PC-3 (cell line): Measurements from ENCODE around the gene TMEM106B. TPM values are rescaled to one million over a fixed set of nuclear protein-coding genes. Genes with fewer than 3 reads are reported as not detected.

Experiments
- ATAC-seq: fragments of 200-7000 bp; cut with Tn5 transposase; 2 replicates; pipeline ENCODE4 v1.9.1; 2020; ENCODE audit warnings: mild to moderate bottlenecking, moderate library complexity
- BruUV-seq: library from RNA; stranded (reverse); fragments of 400-500 nt; replicated peaks from 2 replicates; lab custom pipeline; 2021; lab: Mats Ljungman, UMichigan
- CTCF ChIA-PET: fragments of 300-600 bp; sonication (Branson Sonifier 250); formaldehyde crosslinking; loops from one replicate; lab custom pipeline; 2022; ENCODE audit warnings: antibody characterized with exemption; lab: Charles Lee
- POLR2A ChIA-PET: fragments of 300-600 bp; sonication (Branson Sonifier 250); formaldehyde crosslinking; loops from one replicate; lab custom pipeline; 2022; ENCODE audit warnings: antibody characterized with exemption; ENCODE audit not compliant: unreplicated experiment; lab: Charles Lee
- DNase-seq: peaks from one replicate; pipeline ENCODE4 v3.0.0-alpha.2; 2015
- H2AFZ ChIP-seq: fragments of 300-600 bp; sonication (generic); 2 replicates; pipeline ENCODE4 v1.6.0; 2016; ENCODE audit warnings: antibody characterized with exemption, low read length
- H3F3A ChIP-seq: fragments of 300-600 bp; sonication (generic); one replicate; pipeline ENCODE4 v1.6.0; 2017; ENCODE audit warnings: antibody characterized with exemption, low read length, control low read depth, mild to moderate bottlenecking; ENCODE audit not compliant: unreplicated experiment
- H3K27ac ChIP-seq: fragments of 300-600 bp; sonication (generic); 2 replicates; pipeline ENCODE4 v1.5.1; 2016; ENCODE audit warnings: mild to moderate bottlenecking, low read length
- H3K27me3 ChIP-seq: fragments of 300-600 bp; sonication (generic); 2 replicates; pipeline ENCODE4 v1.6.1; 2016; ENCODE audit warnings: low read length, mixed read lengths
- H3K36me3 ChIP-seq: fragments of 300-600 bp; sonication (generic); 2 replicates; pipeline ENCODE4 v1.6.1; 2016; ENCODE audit warnings: low read depth, mixed run types, low read length, mixed read lengths
- H3K4me1 ChIP-seq: fragments of 300-600 bp; sonication (generic); 2 replicates; pipeline ENCODE4 v1.5.1; 2016; ENCODE audit warnings: low read length; ENCODE audit not compliant: insufficient read depth
- H3K4me2 ChIP-seq: fragments of 300-600 bp; sonication (generic); 2 replicates; pipeline ENCODE4 v1.6.0; 2016; ENCODE audit warnings: low read length
- H3K4me3 ChIP-seq: fragments of 300-600 bp; sonication (generic); 2 replicates; pipeline ENCODE4 v1.5.1; 2016; ENCODE audit warnings: mild to moderate bottlenecking, low read length, mixed read lengths
- H3K79me2 ChIP-seq: fragments of 300-600 bp; sonication (generic); 2 replicates; pipeline ENCODE4 v1.6.1; 2017; ENCODE audit warnings: low read length, mixed read lengths
- H3K9ac ChIP-seq: fragments of 300-600 bp; sonication (generic); 2 replicates; pipeline ENCODE4 v1.6.0; 2016; ENCODE audit warnings: mild to moderate bottlenecking, low read length
- H3K9me2 ChIP-seq: fragments of 300-600 bp; sonication (generic); replicated peaks from 2 replicates; pipeline ENCODE4 v1.6.1; 2016; ENCODE audit warnings: mixed run types, low read length, mixed read lengths
- H3K9me3 ChIP-seq: fragments of 300-600 bp; sonication (generic); 2 replicates; pipeline ENCODE4 v1.6.1; 2016; ENCODE audit warnings: low read length, mixed read lengths
- H4K20me1 ChIP-seq: fragments of 300-600 bp; sonication (generic); 2 replicates; pipeline ENCODE4 v1.6.1; 2016; ENCODE audit warnings: low read length, mixed read lengths
- EZH2 ChIP-seq: fragments of 300-600 bp; sonication (generic); IDR thresholded peaks from one replicate; pipeline ENCODE4 v1.6.1; 2017; ENCODE audit warnings: antibody characterized with exemption, mild to moderate bottlenecking, low read length; ENCODE audit not compliant: unreplicated experiment
- EZH2phosphoT487 ChIP-seq: fragments of 300-600 bp; sonication (generic); IDR thresholded peaks from 2 replicates; pipeline ENCODE4 v1.6.1; 2018; ENCODE audit warnings: mild to moderate bottlenecking, antibody characterized with exemption, low read length, borderline replicate concordance
- intact Hi-C: fragments of 100-400 bp; cut with micrococcal nuclease; formaldehyde crosslinking; loops from 2 replicates; pipeline ENCODE4 v1.9.0; 2023
- total RNA-seq: library from RNA; depleted of rRNA; stranded (reverse); fragments of >200 nt; gene quantifications from 2 replicates; pipeline ENCODE4 v1.2.3, GENCODE V29; 2014
- TF ChIP-seq, protein P1 (sequence below): fragments of 300-600 bp; sonication (generic); conservative IDR thresholded peaks from 2 replicates; pipeline ENCODE4 v1.5.1; 2017; ENCODE audit warnings: antibody characterized with exemption, low read depth, mild to moderate bottlenecking, low read length

TMEM106B gene
- total RNA-seq, 1 experiment from 2014 or later, result 41.6 TPM

DNA sequence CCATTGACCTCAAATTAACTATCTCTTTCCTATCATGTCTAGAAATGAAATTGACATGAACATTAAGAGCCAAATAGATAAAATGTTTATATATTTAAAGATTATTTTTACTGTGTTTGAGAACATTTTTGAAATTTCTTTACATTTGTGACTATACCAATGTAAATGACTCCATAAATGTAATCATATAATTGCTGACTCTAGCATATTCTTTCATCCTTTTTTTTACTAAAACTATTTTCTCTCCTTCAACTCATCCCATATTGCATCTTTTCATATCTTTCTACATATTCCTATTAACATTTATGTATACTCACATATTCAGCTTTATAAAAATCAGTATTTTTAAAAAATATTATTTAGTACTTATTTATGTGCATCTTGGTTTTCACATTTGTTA is 16.9 kb downstream of the TMEM106B start:
- Histone ChIP-seq H3K4me3 (no peak overlapping the region), H2AFZ (no peak overlapping the region), H3K79me2 (no peaks in the 10 kb centered on the region), H3F3A (no peaks in the 10 kb centered on the region), H3K9me2 (no peaks in the 10 kb centered on the region), H3K9me3 (no peaks in the 10 kb centered on the region), H3K36me3 (0 out of 2 replicates have a peak, but pooled peaks cover 5% of the 10 kb centered on the region), H3K9ac (no peak overlapping the region), H3K27me3 (no peaks in the 10 kb centered on the region), H3K4me2 (no peak overlapping the region), H3K27ac (no peak overlapping the region), H4K20me1 (no peaks in the 10 kb centered on the region), H3K4me1 (no peaks in the 10 kb centered on the region)
- BruUV-seq, result no TSS peak
- DNase-seq (no peak), ATAC-seq (no peak)
- ChIA-PET POLR2A (no interaction called here), CTCF (no interaction called here)
- intact Hi-C loops, result no loop called here
- TF ChIP-seq EZH2phosphoT487, result no peak
- no peak for TF ChIP-seq EZH2
- TF ChIP-seq, protein P1, sequence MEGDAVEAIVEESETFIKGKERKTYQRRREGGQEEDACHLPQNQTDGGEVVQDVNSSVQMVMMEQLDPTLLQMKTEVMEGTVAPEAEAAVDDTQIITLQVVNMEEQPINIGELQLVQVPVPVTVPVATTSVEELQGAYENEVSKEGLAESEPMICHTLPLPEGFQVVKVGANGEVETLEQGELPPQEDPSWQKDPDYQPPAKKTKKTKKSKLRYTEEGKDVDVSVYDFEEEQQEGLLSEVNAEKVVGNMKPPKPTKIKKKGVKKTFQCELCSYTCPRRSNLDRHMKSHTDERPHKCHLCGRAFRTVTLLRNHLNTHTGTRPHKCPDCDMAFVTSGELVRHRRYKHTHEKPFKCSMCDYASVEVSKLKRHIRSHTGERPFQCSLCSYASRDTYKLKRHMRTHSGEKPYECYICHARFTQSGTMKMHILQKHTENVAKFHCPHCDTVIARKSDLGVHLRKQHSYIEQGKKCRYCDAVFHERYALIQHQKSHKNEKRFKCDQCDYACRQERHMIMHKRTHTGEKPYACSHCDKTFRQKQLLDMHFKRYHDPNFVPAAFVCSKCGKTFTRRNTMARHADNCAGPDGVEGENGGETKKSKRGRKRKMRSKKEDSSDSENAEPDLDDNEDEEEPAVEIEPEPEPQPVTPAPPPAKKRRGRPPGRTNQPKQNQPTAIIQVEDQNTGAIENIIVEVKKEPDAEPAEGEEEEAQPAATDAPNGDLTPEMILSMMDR, result no peak

DNA sequence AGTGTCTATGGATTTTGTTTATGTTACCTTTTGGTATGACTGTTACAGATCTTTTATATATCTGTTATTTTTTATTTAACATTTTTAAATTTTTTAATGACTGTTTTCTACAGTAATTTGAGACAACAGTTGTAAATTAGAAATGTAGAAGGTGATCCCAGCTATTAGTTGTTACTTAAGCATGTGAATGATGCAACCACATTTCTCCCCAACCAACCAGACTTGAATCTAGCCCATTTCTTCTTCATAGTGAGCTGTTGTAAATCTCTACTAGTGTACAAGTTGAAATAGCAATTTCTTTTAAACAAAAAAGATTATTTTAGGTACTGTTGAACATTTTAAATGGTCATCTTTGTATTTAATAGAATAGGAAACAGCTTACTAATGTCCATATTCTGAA is 18.0 kb downstream of the TMEM106B start:
- peaks cover 5% of the 10 kb centered on the region; the same call in 1 of the 2 replicates for H3K36me3 ChIP-seq
- no peak overlapping the region for H2AFZ ChIP-seq
- no peak overlapping the region for H3K4me3 ChIP-seq
- CTCF ChIA-PET, result no interaction called here
- POLR2A ChIA-PET, result no interaction called here
- H3K27ac ChIP-seq, result no peak overlapping the region
- H3K9ac ChIP-seq, result no peak overlapping the region
- H3K4me2 ChIP-seq, result no peak overlapping the region
- DNase-seq (no peak), ATAC-seq (no peak)
- H3K9me2 ChIP-seq, result no peaks in the 10 kb centered on the region
- no TSS peak for BruUV-seq
- no peaks in the 10 kb centered on the region for H3K79me2 ChIP-seq
- intact Hi-C loops, result no loop called here
- H4K20me1 ChIP-seq, result no peaks in the 10 kb centered on the region
- no peaks in the 10 kb centered on the region for H3K9me3 ChIP-seq
- no peaks in the 10 kb centered on the region for H3K4me1 ChIP-seq
- TF ChIP-seq EZH2phosphoT487 (no peak), EZH2 (no peak)
- TF ChIP-seq, protein P1, result no peak
- no peaks in the 10 kb centered on the region for H3F3A ChIP-seq
- no peaks in the 10 kb centered on the region for H3K27me3 ChIP-seq

DNA sequence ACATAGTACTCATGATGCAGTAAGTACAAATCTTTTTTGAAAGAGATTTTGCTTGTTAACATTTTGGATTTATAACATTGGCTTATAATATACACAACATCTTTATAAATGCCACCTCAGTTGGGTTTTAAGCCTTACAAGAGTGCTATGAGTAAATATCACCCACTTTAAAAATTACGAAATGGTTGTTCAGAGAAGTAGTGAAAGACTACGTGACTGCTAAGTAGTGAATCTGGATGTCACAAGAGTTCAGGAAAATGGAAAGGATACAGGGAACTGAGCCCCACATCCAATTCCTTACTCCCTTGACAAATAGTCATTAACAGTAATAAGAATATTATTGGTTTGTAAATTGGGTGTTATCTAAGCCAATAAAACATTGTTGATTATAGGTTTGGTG is 20.0 kb downstream of the TMEM106B start:
- ChIA-PET CTCF (no interaction called here), POLR2A (no interaction called here)
- no peak overlapping the region for H3K9ac ChIP-seq
- no peak for DNase-seq
- peaks cover 2% of the 10 kb centered on the region; the same call in 1 of the 2 replicates for H3K36me3 ChIP-seq
- TF ChIP-seq, protein P1, result no peak
- TF ChIP-seq EZH2phosphoT487, result no peak
- no peak for TF ChIP-seq EZH2
- H3K4me3 ChIP-seq, result no peak overlapping the region
- no peak for ATAC-seq
- no peak overlapping the region for H3K4me2 ChIP-seq
- H3K79me2 ChIP-seq, result no peaks in the 10 kb centered on the region
- peaks cover 4% of the 10 kb centered on the region; the same call in 1 of the 2 replicates for H3K4me1 ChIP-seq
- no peaks in the 10 kb centered on the region for H3F3A ChIP-seq
- no peaks in the 10 kb centered on the region for H3K9me3 ChIP-seq
- no peak overlapping the region for H2AFZ ChIP-seq
- H3K27ac ChIP-seq, result no peak overlapping the region
- BruUV-seq, result no TSS peak
- intact Hi-C loops, result no loop called here
- H4K20me1 ChIP-seq, result no peaks in the 10 kb centered on the region
- no peaks in the 10 kb centered on the region for H3K9me2 ChIP-seq
- H3K27me3 ChIP-seq, result no peaks in the 10 kb centered on the region
